ENCODE measurements around the gene CTNNA1.

- no peak for TF ChIP-seq ELF1 (IDR thresholded peaks at IDR 0.05)
- TF ChIP-seq, protein P1, sequence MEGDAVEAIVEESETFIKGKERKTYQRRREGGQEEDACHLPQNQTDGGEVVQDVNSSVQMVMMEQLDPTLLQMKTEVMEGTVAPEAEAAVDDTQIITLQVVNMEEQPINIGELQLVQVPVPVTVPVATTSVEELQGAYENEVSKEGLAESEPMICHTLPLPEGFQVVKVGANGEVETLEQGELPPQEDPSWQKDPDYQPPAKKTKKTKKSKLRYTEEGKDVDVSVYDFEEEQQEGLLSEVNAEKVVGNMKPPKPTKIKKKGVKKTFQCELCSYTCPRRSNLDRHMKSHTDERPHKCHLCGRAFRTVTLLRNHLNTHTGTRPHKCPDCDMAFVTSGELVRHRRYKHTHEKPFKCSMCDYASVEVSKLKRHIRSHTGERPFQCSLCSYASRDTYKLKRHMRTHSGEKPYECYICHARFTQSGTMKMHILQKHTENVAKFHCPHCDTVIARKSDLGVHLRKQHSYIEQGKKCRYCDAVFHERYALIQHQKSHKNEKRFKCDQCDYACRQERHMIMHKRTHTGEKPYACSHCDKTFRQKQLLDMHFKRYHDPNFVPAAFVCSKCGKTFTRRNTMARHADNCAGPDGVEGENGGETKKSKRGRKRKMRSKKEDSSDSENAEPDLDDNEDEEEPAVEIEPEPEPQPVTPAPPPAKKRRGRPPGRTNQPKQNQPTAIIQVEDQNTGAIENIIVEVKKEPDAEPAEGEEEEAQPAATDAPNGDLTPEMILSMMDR (IDR thresholded peaks at IDR 0.05): no peak
- TF ChIP-seq MXI1 (IDR thresholded peaks at IDR 0.05; ENCODE audit: low read depth, low read length): no peak
- TF ChIP-seq YY1 (IDR thresholded peaks at IDR 0.05; ENCODE audit: low read depth): no peak
- TF ChIP-seq, protein P2, sequence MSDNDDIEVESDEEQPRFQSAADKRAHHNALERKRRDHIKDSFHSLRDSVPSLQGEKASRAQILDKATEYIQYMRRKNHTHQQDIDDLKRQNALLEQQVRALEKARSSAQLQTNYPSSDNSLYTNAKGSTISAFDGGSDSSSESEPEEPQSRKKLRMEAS (IDR thresholded peaks at IDR 0.05; ENCODE audit: low read depth): no peak
- TF ChIP-seq REST (IDR thresholded peaks at IDR 0.05; ENCODE audit: low read depth, low read length): no peak
- no peak for TF ChIP-seq SMC3 (IDR thresholded peaks at IDR 0.05; ENCODE audit: low read depth, low read length)
- TF ChIP-seq SIN3A (IDR thresholded peaks at IDR 0.05; ENCODE audit: borderline replicate concordance, low read depth, low read length): no peak
- no peak for TF ChIP-seq USF2 (IDR thresholded peaks at IDR 0.05; ENCODE audit: borderline replicate concordance, low read depth, low read length)
- TF ChIP-seq EP300 (IDR thresholded peaks at IDR 0.05; ENCODE audit: borderline replicate concordance in 1 of 2, low read depth in 1 of 2, low read length in 1 of 2): no peak
Measured at GRCh38 chr5:138732466-138732865, 20.8 kb upstream of the CTNNA1 start.

Data from SK-N-SH (cell line).